ENCODE measurements around the gene PIP4K2C.

GRCh38 chr12:57554897-57555296 lies 36.1 kb upstream of the PIP4K2C start:
- TF ChIP-seq GATA2 (IDR thresholded peaks at IDR 0.05; ENCODE audit: low read depth, low read length) (no peak), GATA3 (IDR thresholded peaks at IDR 0.05; ENCODE audit: low read depth, low read length) (no peak)

All from SH-SY5Y (cell line).